Central memory CD8-positive, alpha-beta T cell (primary cell): Measurements from ENCODE around the gene RFWD3.

ENCODE experiments used
- ATAC-seq: fragments of 150-1000 bp; cut with Tn5 transposase; replicated peaks from 2 replicates; pipeline ENCODE4 v1.10.0; 2022; ENCODE audit warnings: mild to moderate bottlenecking, moderate FRiP score, moderate number of reproducible peaks; ENCODE audit not compliant: poor library complexity, severe bottlenecking; ENCODE audit errors: extremely low read depth
- DNase-seq, 2 donors: peaks; one replicate each; pipeline ENCODE4 v3.0.0; 2021; ENCODE audit warnings: low spot score in 2 of 2
- H3K27ac Mint-ChIP-seq: one replicate; pipeline ENCODE4 v1.8.0; 2022; ENCODE audit warnings: low read depth, mild to moderate bottlenecking, moderate library complexity, mixed read lengths
- H3K27me3 Mint-ChIP-seq: one replicate; pipeline ENCODE4 v1.8.0; 2022; ENCODE audit warnings: mixed read lengths
- H3K36me3 Mint-ChIP-seq: one replicate; pipeline ENCODE4 v1.8.0; 2022; ENCODE audit warnings: mild to moderate bottlenecking, moderate library complexity, mixed read lengths; ENCODE audit not compliant: insufficient read depth
- H3K4me1 Mint-ChIP-seq: one replicate; pipeline ENCODE4 v1.8.0; 2022; ENCODE audit warnings: mixed read lengths
- H3K4me3 Mint-ChIP-seq: one replicate; pipeline ENCODE4 v1.8.0; 2022; ENCODE audit warnings: mild to moderate bottlenecking, moderate library complexity, mixed read lengths
- H3K9me3 Mint-ChIP-seq: one replicate; pipeline ENCODE4 v1.8.0; 2022; ENCODE audit warnings: mixed read lengths

Gene RFWD3

DNA sequence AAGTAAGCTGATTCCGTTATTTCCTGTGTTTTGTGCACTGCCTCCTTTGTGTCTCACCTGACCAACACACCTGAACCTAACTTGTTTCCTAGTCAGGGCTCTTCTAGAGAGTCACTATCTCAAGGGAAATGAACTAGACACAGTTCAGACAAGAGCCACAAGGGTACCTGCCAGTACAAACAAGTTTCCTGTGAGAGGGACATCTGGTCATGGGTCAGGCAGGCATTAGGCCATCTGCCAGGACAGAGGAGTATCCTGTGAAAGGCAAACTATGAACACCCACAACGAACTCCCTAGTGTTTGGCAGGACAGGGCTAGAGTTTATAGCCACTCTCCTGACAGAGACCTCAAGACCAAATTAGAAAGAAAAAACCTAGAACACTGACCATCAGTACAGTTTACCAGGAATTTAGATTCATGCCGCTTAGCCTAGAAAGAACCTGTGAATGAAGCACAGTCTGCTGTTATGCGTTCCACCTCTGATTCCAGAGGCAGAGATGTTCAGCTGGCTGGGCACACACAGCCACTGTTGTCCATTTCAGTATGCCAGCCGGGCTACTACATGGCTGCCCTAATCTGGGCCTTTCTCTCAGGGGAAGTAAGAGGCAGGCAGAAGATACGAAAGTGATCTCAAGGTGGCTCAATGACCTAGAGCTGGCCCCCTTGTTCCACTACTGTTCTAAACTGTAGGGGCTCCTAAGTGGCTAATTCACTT is 39.0 kb downstream of the RFWD3 start:
- ATAC-seq = no peak
- H3K4me1 Mint-ChIP-seq = peaks cover 6% of the 10 kb centered on the region
- H3K27me3 Mint-ChIP-seq = no peaks in the 10 kb centered on the region
- peaks cover 78% of the 10 kb centered on the region for H3K36me3 Mint-ChIP-seq
- no peak overlapping the region for H3K27ac Mint-ChIP-seq
- no peak overlapping the region for H3K4me3 Mint-ChIP-seq
- DNase-seq = no peak
- H3K9me3 Mint-ChIP-seq = no peaks in the 10 kb centered on the region

- Mint-ChIP-seq H3K27ac (no peak overlapping the region), H3K27me3 (no peaks in the 10 kb centered on the region), H3K4me1 (peaks cover 6% of the 10 kb centered on the region), H3K4me3 (no peak overlapping the region), H3K9me3 (no peaks in the 10 kb centered on the region), H3K36me3 (peaks cover 76% of the 10 kb centered on the region)
- DNase-seq (no peak), ATAC-seq (no peak)
Observed at GRCh38 chr16:74626741-74627416, 39.8 kb downstream of the RFWD3 start.

- Mint-ChIP-seq H3K9me3 (no peaks in the 10 kb centered on the region), H3K4me1 (peaks cover 6% of the 10 kb centered on the region), H3K36me3 (peaks cover 73% of the 10 kb centered on the region), H3K27ac (peak overlapping the region; percentile 41), H3K4me3 (no peak overlapping the region), H3K27me3 (no peaks in the 10 kb centered on the region)
- DNase-seq (no peak), ATAC-seq (no peak)
Observed at GRCh38 chr16:74625500-74626350, 41.0 kb downstream of the RFWD3 start.

- no peaks in the 10 kb centered on the region for H3K27me3 Mint-ChIP-seq
- ATAC-seq (no peak), DNase-seq (no peak)
- peaks cover 6% of the 10 kb centered on the region for H3K4me1 Mint-ChIP-seq
- H3K36me3 Mint-ChIP-seq = peaks cover 65% of the 10 kb centered on the region
- no peaks in the 10 kb centered on the region for H3K9me3 Mint-ChIP-seq
- H3K4me3 Mint-ChIP-seq = no peak overlapping the region
- no peak overlapping the region for H3K27ac Mint-ChIP-seq
Observed at GRCh38 chr16:74623839-74624235, 42.8 kb downstream of the RFWD3 start.

DNA sequence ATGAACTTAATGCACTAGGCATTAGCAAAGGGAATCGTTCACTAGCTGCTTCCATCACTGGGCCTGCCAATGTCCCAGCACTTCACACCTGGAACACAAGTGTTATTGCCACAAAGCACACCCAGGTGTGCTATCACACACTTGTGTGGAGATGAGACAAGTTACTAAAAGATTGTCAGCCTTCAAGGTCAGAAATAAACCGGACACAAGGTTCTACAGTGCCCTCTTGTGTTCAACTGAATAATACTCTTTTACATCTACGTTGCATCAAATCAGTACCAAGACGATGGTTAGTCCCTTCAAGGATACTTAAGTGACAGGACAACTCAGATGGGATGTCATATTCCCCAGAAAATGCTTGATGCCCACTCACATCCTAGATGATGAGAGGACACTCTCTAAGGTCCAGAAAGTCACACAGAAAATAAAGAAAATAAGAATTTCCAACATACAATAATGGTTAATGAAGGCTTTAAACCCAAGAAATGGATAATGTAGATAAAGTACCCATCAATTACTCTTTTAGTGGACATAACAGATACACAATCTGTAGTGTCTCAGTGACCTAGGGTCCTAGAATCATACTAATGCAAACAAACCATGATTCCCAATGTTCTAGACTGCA is 43.4 kb downstream of the RFWD3 start:
- DNase-seq = no peak

GRCh38 chr16:74622005-74622404 is 44.7 kb downstream of the RFWD3 start:
- H3K27ac Mint-ChIP-seq = no peak overlapping the region
- H3K36me3 Mint-ChIP-seq = peaks cover 55% of the 10 kb centered on the region
- H3K4me3 Mint-ChIP-seq = no peak overlapping the region
- ATAC-seq (no peak), DNase-seq (no peak)
- no peaks in the 10 kb centered on the region for H3K27me3 Mint-ChIP-seq
- no peaks in the 10 kb centered on the region for H3K9me3 Mint-ChIP-seq
- H3K4me1 Mint-ChIP-seq = peaks cover 6% of the 10 kb centered on the region

More for the DNA sequence above, 43.4 kb downstream of the RFWD3 start:
- Mint-ChIP-seq H3K36me3 (peaks cover 60% of the 10 kb centered on the region), H3K9me3 (no peaks in the 10 kb centered on the region), H3K27ac (peak overlapping the region; percentile 40), H3K4me1 (peaks cover 6% of the 10 kb centered on the region), H3K4me3 (no peak overlapping the region), H3K27me3 (no peaks in the 10 kb centered on the region)
- no peak for ATAC-seq

GRCh38 chr16:74617206-74617788 is 49.4 kb downstream of the RFWD3 start:
- H3K27ac Mint-ChIP-seq = no peak overlapping the region
- no peak overlapping the region for H3K4me3 Mint-ChIP-seq
- ATAC-seq (no peak), DNase-seq (no peak)
- H3K4me1 Mint-ChIP-seq = no peaks in the 10 kb centered on the region
- H3K9me3 Mint-ChIP-seq = no peaks in the 10 kb centered on the region
- H3K36me3 Mint-ChIP-seq = peaks cover 22% of the 10 kb centered on the region
- no peaks in the 10 kb centered on the region for H3K27me3 Mint-ChIP-seq

DNA sequence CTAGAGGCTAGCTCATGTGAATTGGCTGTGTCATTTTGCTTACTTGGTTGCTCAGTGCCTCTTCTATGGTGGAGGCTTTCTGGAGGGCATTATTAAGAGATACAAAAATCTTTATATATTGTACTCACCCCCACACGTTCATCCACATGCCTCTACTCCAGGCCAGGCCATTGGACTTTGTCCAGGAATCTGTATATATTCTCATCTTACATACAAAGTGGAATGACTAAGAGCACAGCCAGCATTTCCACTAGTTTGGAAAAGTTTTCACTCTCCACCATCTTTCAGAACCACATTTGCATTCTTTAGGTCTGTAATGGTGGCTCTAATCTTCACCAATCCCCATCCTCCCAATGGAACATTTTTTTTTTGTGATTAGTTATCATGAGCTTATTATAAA is 55.0 kb downstream of the RFWD3 start:
- Mint-ChIP-seq H3K27ac (no peak overlapping the region), H3K4me1 (peaks cover 16% of the 10 kb centered on the region), H3K9me3 (no peaks in the 10 kb centered on the region), H3K4me3 (no peak overlapping the region), H3K27me3 (no peaks in the 10 kb centered on the region), H3K36me3 (peaks cover 7% of the 10 kb centered on the region)
- ATAC-seq = no peak
- no peak for DNase-seq

- Mint-ChIP-seq H3K27me3 (no peaks in the 10 kb centered on the region), H3K4me1 (peaks cover 40% of the 10 kb centered on the region), H3K4me3 (peak overlapping the region; percentile 11), H3K9me3 (no peaks in the 10 kb centered on the region), H3K36me3 (peaks cover 19% of the 10 kb centered on the region), H3K27ac (no peak overlapping the region)
- DNase-seq (no peak), ATAC-seq (no peak)
Observed at GRCh38 chr16:74608944-74609343, 57.7 kb downstream of the RFWD3 start.

GRCh38 chr16:74608381-74608780 is 58.3 kb downstream of the RFWD3 start:
- DNase-seq = no peak
- Mint-ChIP-seq H3K4me1 (peaks cover 46% of the 10 kb centered on the region), H3K27me3 (no peaks in the 10 kb centered on the region), H3K9me3 (no peaks in the 10 kb centered on the region), H3K36me3 (peaks cover 19% of the 10 kb centered on the region), H3K27ac (no peak overlapping the region), H3K4me3 (peak overlapping the region; percentile 11)
- no peak for ATAC-seq

DNA sequence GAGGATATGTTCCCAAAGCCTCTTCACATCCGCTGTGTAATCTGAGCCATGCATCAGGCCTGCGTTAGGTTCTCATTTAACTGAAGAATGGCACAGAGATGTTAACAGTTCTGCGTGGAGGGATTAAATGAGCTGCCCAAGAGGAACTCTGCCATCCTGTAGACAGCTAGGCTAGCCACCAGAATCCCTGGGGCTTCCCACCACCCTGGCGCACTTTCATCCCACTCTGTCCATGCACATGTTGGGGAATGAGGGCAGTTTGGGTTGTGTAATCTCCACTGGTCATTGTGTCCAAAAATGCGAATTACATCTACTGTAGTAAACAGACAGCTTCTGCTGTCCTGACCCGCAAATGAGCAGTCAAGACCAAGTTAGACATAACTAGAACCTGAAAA is 58.7 kb downstream of the RFWD3 start:
- Mint-ChIP-seq H3K36me3 (peaks cover 19% of the 10 kb centered on the region), H3K27me3 (no peaks in the 10 kb centered on the region), H3K4me1 (peaks cover 50% of the 10 kb centered on the region), H3K9me3 (no peaks in the 10 kb centered on the region), H3K4me3 (no peak overlapping the region), H3K27ac (peak overlapping the region; percentile 94)
- DNase-seq (no peak), ATAC-seq (no peak)

- peaks cover 19% of the 10 kb centered on the region for H3K36me3 Mint-ChIP-seq
- H3K4me3 Mint-ChIP-seq = peak overlapping the region; percentile 97
- DNase-seq (no peak), ATAC-seq (peak; percentile 38)
- H3K9me3 Mint-ChIP-seq = no peaks in the 10 kb centered on the region
- H3K27me3 Mint-ChIP-seq = no peaks in the 10 kb centered on the region
- peak overlapping the region; percentile 94 for H3K27ac Mint-ChIP-seq
- H3K4me1 Mint-ChIP-seq = peaks cover 54% of the 10 kb centered on the region
Observed at GRCh38 chr16:74607310-74607961, 59.2 kb downstream of the RFWD3 start.
